ENCODE results near the gene GUCA1A.
"Not testable (repeated sequence)": the region's sequence is repeated elsewhere in the genome, so short reads cannot be mapped to it uniquely, and the experiment has no call there.

Gene GUCA1A

DNA sequence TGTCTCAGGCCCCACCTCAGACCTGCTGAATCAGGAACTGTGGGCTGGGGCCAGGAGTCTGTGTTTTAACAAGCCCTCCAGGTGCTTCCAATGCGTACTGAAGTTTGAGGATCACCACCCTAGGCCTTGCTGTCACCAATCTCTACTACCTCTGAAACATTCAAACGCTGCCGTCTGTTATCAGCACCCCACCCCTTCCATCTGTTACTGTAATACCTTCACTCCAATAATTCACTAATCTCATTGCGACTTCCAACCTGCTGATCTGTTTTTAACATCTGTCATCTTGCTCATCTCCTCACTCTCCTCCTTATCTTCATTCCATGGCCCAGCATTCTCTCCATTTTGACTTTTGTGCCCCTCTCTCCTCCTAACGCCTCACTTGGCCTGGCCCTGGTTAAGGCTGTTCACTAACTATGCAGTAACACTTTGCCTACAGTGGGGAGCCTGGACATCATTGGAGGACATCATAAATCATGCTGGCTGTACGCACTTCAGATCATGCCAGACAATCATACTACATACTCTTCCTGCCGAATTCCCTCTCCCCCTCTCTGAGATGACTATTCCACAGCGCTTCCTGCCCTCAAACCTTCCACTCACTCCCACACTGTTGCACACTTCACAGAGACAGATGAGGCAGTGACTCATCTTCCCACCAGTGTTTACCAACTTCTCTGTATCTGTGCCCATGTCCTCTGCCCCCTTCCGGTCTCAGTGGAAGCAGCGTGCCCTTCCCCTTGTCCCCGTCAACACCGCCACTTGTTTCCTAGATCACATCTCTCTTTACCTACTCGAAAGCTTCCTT lies 24.6 kb downstream of the GUCA1A start:
- no peak overlapping the region for H3K4me3 ChIP-seq (ENCODE audit: low read depth, low read length)
- DNase-seq (ENCODE audit: low read depth), result no peak
- TF ChIP-seq, protein P1, sequence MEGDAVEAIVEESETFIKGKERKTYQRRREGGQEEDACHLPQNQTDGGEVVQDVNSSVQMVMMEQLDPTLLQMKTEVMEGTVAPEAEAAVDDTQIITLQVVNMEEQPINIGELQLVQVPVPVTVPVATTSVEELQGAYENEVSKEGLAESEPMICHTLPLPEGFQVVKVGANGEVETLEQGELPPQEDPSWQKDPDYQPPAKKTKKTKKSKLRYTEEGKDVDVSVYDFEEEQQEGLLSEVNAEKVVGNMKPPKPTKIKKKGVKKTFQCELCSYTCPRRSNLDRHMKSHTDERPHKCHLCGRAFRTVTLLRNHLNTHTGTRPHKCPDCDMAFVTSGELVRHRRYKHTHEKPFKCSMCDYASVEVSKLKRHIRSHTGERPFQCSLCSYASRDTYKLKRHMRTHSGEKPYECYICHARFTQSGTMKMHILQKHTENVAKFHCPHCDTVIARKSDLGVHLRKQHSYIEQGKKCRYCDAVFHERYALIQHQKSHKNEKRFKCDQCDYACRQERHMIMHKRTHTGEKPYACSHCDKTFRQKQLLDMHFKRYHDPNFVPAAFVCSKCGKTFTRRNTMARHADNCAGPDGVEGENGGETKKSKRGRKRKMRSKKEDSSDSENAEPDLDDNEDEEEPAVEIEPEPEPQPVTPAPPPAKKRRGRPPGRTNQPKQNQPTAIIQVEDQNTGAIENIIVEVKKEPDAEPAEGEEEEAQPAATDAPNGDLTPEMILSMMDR (IDR thresholded peaks at IDR 0.05; ENCODE audit: insufficient read depth, low read depth, low read length, missing control alignments), result no peak

DNA sequence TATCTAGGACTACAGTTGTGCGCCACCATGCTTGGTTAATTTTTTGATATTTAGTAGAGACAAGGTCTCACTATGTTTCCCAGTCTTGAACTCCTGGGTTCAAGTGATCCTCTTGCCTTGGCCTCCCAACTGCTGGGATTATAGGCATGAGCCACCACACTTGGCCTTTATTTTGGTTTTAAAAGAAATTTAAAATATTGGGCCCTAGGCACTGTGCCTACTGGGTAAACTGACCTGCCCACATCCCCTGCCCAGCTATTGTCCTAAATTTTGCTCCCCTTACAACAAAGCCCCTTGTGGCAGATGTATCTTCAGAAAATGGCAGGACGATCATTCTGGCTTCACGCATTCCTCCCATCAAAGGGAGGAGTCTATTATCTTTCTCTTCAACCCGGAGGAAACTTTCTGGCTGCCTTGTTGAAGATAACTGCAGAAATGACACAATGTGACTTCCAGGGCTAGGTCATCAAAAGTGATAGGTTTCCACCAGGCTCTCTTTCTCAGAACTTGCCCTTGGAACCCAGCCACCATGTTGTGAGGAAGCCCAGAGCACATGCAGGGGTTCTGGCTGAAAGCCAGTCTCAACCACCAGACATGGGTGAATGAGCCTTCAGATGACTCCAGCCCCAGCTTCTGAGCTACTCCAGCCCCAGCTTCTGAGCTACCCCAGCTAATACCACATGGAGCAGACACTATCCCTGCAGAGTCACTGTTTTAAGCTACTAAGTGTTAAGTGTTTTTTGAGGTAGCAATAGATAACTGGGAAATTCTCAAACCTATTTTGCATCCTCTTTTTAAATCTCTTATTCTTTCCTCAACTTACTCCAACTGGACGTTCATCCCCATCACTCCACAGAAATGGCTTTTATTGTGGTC lies 26.2 kb downstream of the GUCA1A start:
- DNase-seq (ENCODE audit: low read depth), result peak; percentile 28
- H3K4me3 ChIP-seq (ENCODE audit: low read depth, low read length), result no peak overlapping the region
- TF ChIP-seq, protein P1 (IDR thresholded peaks at IDR 0.05; ENCODE audit: insufficient read depth, low read depth, low read length, missing control alignments), result no peak

DNA sequence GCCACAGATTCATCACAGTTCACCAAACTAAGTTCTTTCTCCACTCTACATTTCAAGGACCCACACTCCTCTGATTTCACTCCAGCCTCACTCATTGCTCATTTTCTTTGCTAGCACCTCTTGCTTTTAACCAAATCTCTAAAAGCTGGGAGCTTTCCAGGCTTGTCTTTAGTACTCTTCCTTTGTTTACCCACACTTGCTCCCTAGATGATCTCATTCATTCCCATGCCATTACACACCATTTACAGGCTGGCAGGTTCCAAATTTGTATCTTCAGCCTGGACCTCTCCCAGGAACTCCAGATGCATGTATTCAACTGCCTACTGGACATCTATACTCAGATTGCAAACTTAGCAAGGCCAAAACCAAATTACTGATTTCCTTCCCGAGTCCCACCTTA lies 26.9 kb downstream of the GUCA1A start:
- DNase-seq (ENCODE audit: low read depth), result no peak
- TF ChIP-seq, protein P1 (IDR thresholded peaks at IDR 0.05; ENCODE audit: insufficient read depth, low read depth, low read length, missing control alignments), result no peak
- no peak overlapping the region for H3K4me3 ChIP-seq (ENCODE audit: low read depth, low read length)

DNA sequence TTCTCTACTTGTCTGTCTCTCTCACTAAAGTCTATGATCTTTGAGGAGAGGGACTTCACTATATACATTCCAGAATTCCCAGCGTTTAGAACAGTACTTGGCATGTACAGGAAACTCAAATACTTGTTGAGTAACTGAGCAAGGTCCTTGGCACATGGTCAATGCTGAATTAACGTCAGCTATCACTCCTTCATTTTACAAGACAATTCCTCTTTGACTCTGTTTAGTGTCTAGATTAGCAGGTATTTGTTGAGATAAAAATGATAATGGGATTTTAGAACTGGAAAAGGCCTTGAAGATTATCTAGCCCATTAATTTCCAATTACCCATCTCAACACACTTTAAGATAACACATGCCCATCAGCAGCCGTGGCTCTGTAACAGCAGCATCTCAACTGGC lies 28.2 kb downstream of the GUCA1A start:
- no peak for DNase-seq (ENCODE audit: low read depth)
- no peak overlapping the region for H3K4me3 ChIP-seq (ENCODE audit: low read depth, low read length)
- TF ChIP-seq, protein P1 (IDR thresholded peaks at IDR 0.05; ENCODE audit: insufficient read depth, low read depth, low read length, missing control alignments), result no peak

DNA sequence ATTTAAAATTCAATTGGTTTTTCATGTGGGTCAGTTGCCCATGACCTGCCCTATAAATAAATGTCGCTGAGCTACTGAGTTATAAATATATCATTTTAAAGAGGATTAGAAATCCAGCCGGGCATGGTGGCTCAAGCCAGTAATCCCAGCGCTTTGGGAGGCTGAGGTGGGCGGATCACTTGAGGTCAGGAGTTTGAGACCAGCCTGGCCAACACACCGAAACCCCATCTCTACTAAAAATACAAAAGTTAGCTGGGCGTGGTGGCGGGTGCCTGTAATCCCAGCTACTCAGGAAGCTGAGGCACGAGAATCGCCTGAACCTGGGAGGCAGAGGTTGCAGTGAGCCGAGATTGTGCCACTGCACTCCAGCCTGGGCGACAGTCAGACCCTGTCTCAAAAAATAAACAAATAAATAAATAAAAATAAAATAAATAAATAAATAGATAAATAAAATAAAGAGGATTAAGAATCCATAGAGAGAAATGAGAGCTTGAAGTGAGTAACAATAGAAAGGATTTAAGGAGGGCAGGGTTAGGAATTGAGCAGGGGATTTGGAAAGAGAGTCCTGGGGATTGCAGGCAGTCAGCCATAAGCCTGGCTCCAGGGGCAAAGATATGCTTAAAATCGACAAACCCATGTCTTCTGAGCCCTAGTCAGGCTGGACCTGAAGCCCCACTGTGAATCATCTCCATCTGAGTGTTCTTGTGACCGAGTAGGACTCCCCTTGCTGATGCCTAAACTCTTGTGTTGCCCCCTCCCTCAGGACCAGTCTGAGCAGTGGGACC lies 29.2 kb downstream of the GUCA1A start:
- not testable (repeated sequence) for H3K4me3 ChIP-seq (ENCODE audit: low read depth, low read length); DNase-seq (ENCODE audit: low read depth)

DNA sequence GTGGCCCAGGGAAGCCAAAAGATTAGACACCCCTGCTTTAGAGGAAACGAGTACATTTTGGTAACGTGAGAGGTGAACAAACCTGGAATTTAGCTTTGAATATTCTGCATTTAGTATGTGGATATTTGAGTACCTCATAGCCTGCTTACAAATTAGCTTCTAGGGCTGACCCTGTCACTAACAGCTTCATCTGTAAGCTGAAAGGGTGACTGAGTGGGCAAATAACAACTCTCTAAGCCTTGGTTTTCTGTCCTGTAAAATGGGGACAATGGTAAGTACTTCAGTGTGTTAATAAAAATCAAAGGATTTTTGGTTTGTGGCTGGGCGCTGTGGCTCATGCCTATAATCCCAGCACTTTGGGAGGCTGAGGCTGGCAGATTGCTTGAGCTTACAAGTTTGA lies 30.0 kb downstream of the GUCA1A start:
- DNase-seq (ENCODE audit: low read depth), result no peak
- TF ChIP-seq, protein P1 (IDR thresholded peaks at IDR 0.05; ENCODE audit: insufficient read depth, low read depth, low read length, missing control alignments), result no peak
- H3K4me3 ChIP-seq (ENCODE audit: low read depth, low read length), result no peak overlapping the region
